Stimulated activated CD8-positive, alpha-beta memory T cell treated with anti-CD3 and anti-CD28 coated beads, Interleukin-12 subunit alpha, Interleukin-12 subunit beta, amount 100 ng/mL, for 24 hours (primary cell): ENCODE results near the gene CDKL5.

Experiments used
- DNase-seq: peaks from one replicate; pipeline ENCODE4 v3.0.0-alpha.2; 2020; ENCODE audit errors: extremely low read depth

Gene CDKL5

GRCh38 chrX:18457000-18457399 is 31.6 kb downstream of the CDKL5 start:
- no peak for DNase-seq

GRCh38 chrX:18461431-18461830 is 36.0 kb downstream of the CDKL5 start:
- no peak for DNase-seq

- DNase-seq, result no peak
Observed at GRCh38 chrX:18464499-18464898, 39.1 kb downstream of the CDKL5 start.

GRCh38 chrX:18465051-18465450 is 39.6 kb downstream of the CDKL5 start:
- DNase-seq, result no peak

GRCh38 chrX:18468599-18468998 is 43.2 kb downstream of the CDKL5 start:
- no peak for DNase-seq

DNA sequence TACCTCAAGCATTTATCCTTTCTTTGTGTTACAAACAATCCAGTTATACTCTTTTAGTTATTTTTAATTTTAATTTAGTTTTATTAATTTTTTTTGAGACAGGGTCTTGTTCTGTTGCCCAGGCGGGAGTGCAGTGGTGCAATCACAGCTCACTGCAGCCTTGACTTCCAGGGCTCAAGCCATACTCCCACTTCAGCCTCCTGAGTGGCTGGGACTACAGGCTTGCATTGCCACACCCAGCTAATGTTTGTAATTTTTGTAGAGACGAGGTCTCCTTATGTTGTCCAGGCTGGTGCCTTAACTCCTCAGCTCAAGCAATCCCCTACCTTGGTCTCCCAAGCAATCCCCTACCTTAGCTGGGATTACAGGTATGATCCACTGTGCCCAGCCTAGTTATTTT is 45.9 kb downstream of the CDKL5 start:
- no peak for DNase-seq

DNA sequence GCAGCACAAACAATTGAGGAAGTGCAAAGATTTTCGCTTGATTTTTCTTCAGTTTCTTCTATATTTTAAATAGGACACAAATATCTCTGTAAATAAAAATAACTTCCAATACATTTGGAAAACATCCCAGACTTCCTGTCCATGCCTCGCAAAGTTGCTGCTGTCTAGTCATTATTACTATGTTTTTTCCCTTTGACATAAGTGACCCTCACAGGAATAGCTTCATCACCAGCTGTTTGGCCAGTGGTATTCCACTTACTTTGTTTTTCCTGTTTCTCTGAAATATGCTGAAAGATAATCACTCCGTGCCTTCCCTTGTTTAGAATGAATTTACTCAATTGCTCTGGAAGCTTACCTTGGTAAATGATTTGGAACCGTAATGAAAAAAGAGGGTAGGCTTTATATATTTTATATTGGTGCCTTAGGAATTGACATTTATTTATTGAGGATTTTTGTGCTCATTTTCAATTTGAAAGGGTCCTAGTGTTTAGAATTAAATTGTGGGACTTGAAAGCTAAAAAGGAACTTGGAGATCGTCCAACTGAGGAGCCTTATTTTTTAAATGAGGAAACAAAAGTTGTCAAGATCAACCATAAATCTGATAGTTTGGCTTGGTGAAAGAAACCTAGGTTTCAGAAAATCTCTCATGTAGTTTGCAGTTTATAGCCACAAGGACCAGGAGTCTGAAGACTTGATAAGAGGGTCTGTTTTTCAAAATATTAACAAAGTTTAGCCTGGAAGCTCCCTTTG is 65.6 kb downstream of the CDKL5 start:
- no peak for DNase-seq

DNA sequence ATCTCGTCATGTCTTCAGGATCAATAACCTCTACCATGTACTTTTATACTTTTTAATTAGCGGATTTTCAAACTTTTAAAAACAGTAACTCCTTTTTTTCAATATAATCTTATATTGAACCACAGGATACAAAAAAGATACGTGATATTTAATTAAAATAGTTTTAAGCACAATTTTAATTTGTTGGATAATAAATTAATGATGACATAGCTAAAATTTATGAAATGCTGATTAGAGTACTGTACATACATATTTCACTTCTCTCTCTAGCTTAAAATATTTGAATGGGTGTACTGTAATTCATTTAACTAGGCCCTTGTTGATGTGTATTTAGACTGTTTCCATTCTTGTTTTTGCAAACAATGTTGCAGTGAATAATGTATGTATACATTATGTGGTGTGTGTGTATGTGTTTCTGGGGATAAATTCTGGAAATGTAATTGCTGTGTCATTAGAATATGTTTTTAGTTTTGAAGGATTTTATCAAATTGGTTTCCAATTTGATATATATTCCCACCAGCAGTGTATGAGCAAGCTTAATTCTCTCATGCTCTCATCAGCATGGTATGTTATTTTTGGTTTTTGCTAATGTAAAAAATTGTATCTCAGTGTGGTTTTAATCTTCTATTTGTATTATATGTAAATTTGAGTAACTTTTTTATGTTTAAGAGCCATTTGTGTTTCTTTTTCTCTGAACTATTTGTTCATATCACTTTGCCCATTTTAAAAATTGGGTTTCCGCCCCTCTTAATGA is 66.4 kb downstream of the CDKL5 start:
- no peak for DNase-seq

DNA sequence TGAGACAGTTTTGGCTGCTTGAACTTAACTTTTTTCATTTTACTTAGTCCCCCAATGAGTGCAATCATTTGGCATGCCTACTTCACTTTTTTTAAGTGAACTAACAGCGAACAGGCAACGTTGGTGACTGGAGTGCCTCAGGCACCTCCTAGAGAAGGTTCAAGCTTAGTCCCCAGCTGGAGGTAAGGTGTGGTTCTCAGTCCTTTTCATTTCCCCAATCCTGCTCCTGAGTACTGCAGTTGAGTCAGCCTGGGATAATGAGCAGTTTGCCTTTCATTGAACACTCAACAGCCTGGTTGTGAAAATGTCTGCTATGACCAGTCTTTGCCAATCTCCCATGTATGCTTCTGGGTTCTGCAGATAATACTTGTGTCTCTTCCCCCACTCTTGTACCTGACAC is 109.5 kb downstream of the CDKL5 start:
- no peak for DNase-seq

DNA sequence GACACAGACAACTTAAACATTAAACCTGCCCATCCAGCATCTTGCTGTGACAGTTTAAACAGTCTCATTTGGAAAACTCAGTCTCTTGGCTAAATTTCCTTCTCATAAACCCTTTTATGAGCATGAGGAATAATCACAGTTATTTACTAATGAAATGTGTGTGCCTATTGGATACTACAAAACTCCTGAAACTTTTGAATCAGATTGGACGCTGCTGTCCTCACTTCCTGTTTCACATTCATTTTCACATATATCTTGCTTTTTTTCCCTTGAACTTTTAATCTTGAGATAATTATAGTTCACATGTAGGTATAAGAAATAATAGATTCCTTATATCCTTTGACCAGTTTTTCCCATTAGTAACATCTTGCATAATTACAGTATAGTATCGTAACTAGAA is 111.7 kb downstream of the CDKL5 start:
- DNase-seq, result no peak

DNA sequence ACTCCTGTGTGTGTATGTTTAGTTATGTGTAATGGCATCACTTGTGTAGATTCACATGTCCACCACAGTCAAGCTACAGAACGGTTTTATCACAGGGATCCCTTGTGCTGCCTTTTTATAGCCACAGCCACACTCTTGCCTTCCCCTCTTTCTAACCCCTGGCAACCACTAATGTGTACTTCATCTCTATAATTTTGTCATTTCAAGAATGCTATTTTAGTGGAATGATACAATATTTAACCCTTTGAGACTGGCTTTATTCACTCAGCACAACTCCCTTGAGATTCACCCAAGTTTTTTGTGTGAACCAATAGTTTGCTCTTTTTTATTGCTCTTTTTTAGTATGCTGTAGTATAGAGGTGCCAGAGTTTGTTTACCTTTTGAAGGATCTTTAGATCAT is 112.1 kb downstream of the CDKL5 start:
- no peak for DNase-seq

- no peak for DNase-seq
Observed at GRCh38 chrX:18542131-18542530, 116.7 kb downstream of the CDKL5 start.

GRCh38 chrX:18542905-18543304 is 117.5 kb downstream of the CDKL5 start:
- DNase-seq, result no peak

DNA sequence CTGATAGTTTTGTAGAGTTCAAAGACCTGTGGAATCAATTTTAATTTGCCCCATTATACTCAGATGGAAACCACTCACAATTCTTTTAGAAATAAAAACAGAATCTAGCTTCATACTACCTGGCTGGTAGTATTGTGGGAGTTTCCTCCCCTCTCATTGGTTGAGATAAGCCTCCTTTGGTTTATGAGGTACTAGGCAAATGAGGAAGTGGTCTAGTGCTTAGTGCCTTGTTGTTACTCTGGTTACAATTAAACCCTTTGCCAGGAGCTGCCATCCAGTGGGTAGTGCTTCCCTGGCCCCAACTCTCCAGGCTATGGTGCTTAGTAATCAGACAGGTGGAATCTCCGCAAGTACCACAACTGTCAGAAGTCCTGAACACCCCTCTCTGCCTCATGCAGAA is 118.3 kb downstream of the CDKL5 start:
- DNase-seq, result no peak

DNA sequence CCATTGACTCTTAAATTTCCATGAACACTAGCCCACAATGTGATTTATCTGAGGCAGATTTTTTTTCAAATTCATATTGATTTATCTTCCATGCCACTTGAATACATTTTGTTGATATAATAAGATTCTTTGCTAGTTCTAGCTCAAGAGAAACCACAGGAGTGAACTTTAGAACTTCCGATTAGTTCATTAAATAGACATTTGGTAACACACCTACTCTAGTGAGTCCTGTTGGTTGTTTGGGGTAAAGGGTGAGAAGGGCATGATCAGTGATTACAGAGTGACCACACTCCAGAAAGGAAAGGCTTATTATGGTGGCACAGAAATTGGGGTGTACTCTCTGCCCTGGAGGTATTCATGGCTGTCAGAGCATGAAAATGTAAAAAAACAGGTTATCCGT is 120.4 kb downstream of the CDKL5 start:
- DNase-seq, result no peak

- DNase-seq, result no peak
Observed at GRCh38 chrX:18548996-18549395, 123.6 kb downstream of the CDKL5 start.

- DNase-seq, result no peak
Observed at GRCh38 chrX:18549643-18550042, 124.2 kb downstream of the CDKL5 start.

GRCh38 chrX:18557879-18558278 is 132.5 kb downstream of the CDKL5 start:
- no peak for DNase-seq

DNA sequence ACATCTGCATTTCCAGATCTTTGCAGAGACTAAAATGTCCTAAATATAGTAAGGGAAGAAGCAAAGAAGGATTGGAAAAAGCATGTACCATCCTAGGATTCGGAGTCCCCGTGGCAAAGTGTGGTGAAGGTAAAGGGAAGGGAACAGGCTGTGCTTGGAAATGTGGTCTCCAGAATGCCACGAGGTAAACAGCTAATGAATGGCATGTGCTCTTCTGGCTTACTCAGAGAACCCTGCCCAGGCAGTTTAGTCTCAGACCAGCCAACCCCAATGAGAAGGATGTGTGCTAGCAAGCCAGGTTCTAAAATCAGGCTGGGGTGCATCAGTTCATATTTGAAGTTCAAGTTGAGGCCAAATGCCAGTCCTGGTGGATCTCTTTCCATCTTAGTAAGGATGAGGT is 133.4 kb downstream of the CDKL5 start:
- DNase-seq, result no peak

DNA sequence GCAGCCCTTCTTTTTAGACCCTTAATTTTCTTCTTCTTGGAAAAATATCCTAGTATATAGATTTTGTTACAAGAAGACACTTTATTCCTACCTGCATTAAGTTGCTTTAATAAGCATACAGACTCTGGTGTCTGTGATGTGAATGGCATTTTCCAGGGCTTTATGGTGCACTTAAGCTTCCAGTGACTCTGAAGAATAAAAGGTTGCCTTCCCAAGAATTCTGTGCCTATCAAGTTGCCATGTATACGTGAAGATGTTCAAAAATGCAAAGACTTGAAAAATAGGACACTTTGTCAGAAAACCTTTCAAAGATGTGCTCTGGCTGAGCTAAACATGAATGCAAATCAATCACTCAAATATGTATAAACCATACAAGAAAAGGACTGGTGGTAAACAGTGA is 135.6 kb downstream of the CDKL5 start:
- no peak for DNase-seq

DNA sequence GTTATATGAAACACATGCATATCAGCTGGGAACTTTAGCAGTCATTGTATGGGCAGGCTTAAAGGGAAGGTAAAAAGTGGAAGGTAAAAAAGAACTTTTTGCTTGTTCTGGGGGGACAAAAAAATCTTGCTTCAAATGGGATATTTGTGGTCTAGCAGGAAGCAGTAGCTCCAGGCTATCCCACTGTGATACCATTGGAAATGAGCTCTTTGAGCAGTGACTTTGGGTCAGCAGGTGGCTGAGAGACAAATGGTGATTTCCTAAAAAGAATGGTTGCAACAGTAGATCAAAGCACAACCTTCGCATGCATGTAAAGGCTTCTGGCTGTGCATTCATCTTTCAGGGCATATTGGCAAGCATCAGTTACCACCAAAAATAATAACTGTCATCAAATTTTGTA is 140.3 kb downstream of the CDKL5 start:
- no peak for DNase-seq

DNA sequence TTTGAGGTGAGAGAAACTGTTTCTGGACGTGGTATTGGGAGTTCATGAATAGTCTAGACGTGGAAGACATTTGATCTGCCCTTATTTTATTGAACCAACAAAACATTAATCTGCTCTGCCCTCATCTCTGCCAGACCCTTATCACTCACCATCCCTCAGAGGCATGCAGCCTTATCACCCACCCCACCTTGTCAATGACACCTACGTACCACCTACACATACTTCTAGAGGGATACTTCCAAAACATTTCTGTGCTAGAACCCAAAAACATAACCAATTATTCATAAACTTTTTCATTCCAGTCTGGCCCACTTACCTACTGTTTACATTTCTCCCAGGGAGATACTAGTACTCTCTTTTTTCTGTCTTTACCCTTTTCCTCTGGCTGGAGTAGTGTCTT is 141.3 kb downstream of the CDKL5 start:
- no peak for DNase-seq

DNA sequence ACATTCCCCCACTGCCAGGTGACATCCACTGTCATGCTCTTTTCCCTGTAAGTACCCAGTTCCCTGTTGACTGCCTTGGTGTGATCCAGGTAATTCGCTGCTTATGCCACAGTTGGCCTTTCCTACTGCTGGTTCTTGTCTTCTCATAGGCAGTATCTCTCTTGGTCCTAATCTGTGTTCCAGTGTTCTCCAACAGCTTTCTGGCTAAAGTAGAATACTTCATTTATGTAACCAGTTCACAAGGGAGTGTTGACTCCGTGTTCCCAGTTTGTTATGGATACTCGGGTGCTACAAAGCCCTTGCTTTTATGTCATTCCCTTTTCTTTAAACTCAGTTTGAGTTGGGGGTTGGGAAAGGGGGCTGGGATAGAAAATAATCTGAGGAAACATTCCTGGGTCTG is 148.1 kb downstream of the CDKL5 start:
- no peak for DNase-seq

GRCh38 chrX:18574591-18574990 is 149.2 kb downstream of the CDKL5 start:
- DNase-seq, result no peak
